ENCODE results near the gene EXOC4.

- TF ChIP-seq CTCF (IDR thresholded peaks at IDR 0.05) (no peak), POLR2A (IDR thresholded peaks at IDR 0.05) (no peak)
Observed at GRCh38 chr7:133497061-133497460, 244.2 kb downstream of the EXOC4 start.
